IMR-90 (cell line): ENCODE results near the gene FBXL7.

Source experiments
- BHLHE40 ChIP-seq: fragments of 150-350 bp; IDR thresholded peaks from 2 replicates; pipeline ENCODE4 v1.6.1; 2016; ENCODE audit warnings: mild to moderate bottlenecking, low read depth, low read length
- CEBPB ChIP-seq: IDR thresholded peaks from 2 replicates; pipeline ENCODE4 v1.6.1; 2012; ENCODE audit warnings: low read depth, low read length, improper control_type of control experiment
- CTCF ChIP-seq: conservative IDR thresholded peaks from 2 replicates; pipeline ENCODE4 v1.5.1; 2012; ENCODE audit warnings: mild to moderate bottlenecking, low read depth, low read length, improper control_type of control experiment
- MAFK ChIP-seq: IDR thresholded peaks from 2 replicates; pipeline ENCODE4 v1.6.1; 2012; ENCODE audit warnings: low read depth, low read length, improper control_type of control experiment
- POLR2A ChIP-seq: IDR thresholded peaks from 2 replicates; pipeline ENCODE4 v1.6.1; 2012; ENCODE audit warnings: mild to moderate bottlenecking, low read depth, low read length
- RAD21 ChIP-seq: IDR thresholded peaks from 2 replicates; pipeline ENCODE4 v1.6.1; 2012; ENCODE audit warnings: low read length, improper control_type of control experiment
- RFX5 ChIP-seq: IDR thresholded peaks from 2 replicates; pipeline ENCODE4 v1.8.0; 2012; ENCODE audit warnings: low read depth, mild to moderate bottlenecking, low read length, moderate library complexity
- SMC3 ChIP-seq: fragments of 150-350 bp; IDR thresholded peaks from 2 replicates; pipeline ENCODE4 v1.6.1; 2016; ENCODE audit warnings: low read depth, mild to moderate bottlenecking, antibody characterized with exemption, low read length, moderate library complexity
- USF2 ChIP-seq: fragments of 150-350 bp; IDR thresholded peaks from 2 replicates; pipeline ENCODE4 v1.6.1; 2017; ENCODE audit warnings: mild to moderate bottlenecking, antibody characterized with exemption, low read length, low read depth

DNA sequence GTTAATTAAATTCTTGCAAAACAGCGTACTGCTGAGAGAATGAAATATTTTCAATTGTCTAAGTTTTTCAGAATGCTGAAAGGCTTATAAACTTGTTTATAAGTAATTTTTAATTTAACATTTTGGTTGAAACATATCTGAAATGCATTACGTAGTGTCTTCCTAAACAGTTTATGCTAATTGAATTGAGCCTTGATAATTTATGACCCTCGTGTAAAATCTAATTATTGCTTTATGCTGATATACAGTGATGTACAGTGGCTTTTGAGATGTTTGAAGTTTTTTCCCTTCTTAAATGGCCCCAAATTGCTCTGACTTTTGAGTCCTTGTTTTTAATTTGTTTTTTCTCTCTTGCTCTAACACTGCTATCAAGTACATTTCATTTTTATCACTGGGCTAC is 262.7 kb downstream of the FBXL7 start:
- TF ChIP-seq SMC3 (no peak), CTCF (no peak), RAD21 (no peak), POLR2A (no peak), MAFK (no peak), CEBPB (no peak), BHLHE40 (no peak), RFX5 (no peak), USF2 (no peak)
